HG03175 (cell line): ENCODE data around the gene SPEG.
A peak's percentile ranks its signal among the peaks of the same experiment; 100 is the strongest.

Source experiments
- ATAC-seq: cut with Tn5 transposase; IDR thresholded peaks from one replicate; pipeline ENCODE4 v1.9.1; 2021; ENCODE audit warnings: mild to moderate bottlenecking, moderate library complexity; ENCODE audit not compliant: unreplicated experiment

SPEG gene

GRCh38 chr2:219459460-219460311 lies 25.0 kb downstream of the SPEG start:
- peak; percentile 74 for ATAC-seq

- no peak for ATAC-seq
These were observed 25.8 kb downstream of the SPEG start for GRCh38 chr2:219460424-219460926.

GRCh38 chr2:219461047-219461514 lies 26.4 kb downstream of the SPEG start:
- no peak for ATAC-seq

GRCh38 chr2:219461669-219462068 lies 27.0 kb downstream of the SPEG start:
- ATAC-seq, result no peak

- ATAC-seq, result no peak
These were observed 27.7 kb downstream of the SPEG start for GRCh38 chr2:219462349-219462748.

- no peak for ATAC-seq
These were observed 29.8 kb downstream of the SPEG start for GRCh38 chr2:219464286-219465032.

GRCh38 chr2:219465659-219466561 lies 31.3 kb downstream of the SPEG start:
- no peak for ATAC-seq

GRCh38 chr2:219466816-219467735 lies 32.4 kb downstream of the SPEG start:
- no peak for ATAC-seq

- no peak for ATAC-seq
These were observed 33.1 kb downstream of the SPEG start for GRCh38 chr2:219467736-219468075.

GRCh38 chr2:219468410-219469185 lies 34.0 kb downstream of the SPEG start:
- ATAC-seq, result no peak

GRCh38 chr2:219469186-219469724 lies 34.6 kb downstream of the SPEG start:
- ATAC-seq, result no peak

- no peak for ATAC-seq
These were observed 35.8 kb downstream of the SPEG start for GRCh38 chr2:219470429-219470828.

- ATAC-seq, result no peak
These were observed 37.1 kb downstream of the SPEG start for GRCh38 chr2:219471476-219472371.

- ATAC-seq, result no peak
These were observed 38.1 kb downstream of the SPEG start for GRCh38 chr2:219472629-219473187.

- no peak for ATAC-seq
These were observed 38.9 kb downstream of the SPEG start for GRCh38 chr2:219473511-219473910.

GRCh38 chr2:219474285-219475060 lies 39.8 kb downstream of the SPEG start:
- no peak for ATAC-seq

- no peak for ATAC-seq
These were observed 40.6 kb downstream of the SPEG start for GRCh38 chr2:219475278-219475677.
